ENCODE measurements around the gene CIDEB.

The CIDEB gene

GRCh38 chr14:24321212-24321975 is 13.6 kb upstream of the CIDEB start:
- TF ChIP-seq SIN3A (IDR thresholded peaks at IDR 0.05; ENCODE audit: borderline replicate concordance, insufficient read depth, low read length) (no peak), REST (IDR thresholded peaks at IDR 0.05; ENCODE audit: insufficient read depth in 1 of 2, low read depth in 2 of 2, low read length in 2 of 2) (no peak), POLR2AphosphoS5 (IDR thresholded peaks at IDR 0.05; ENCODE audit: low read depth, low read length) (no peak), FOXP2 (optimal IDR thresholded peaks at IDR 0.05; ENCODE audit: borderline replicate concordance, extremely low read depth, extremely low read length, insufficient read depth) (no peak), TAF1 (IDR thresholded peaks at IDR 0.05; ENCODE audit: borderline replicate concordance, insufficient read depth, low read length) (no peak)

DNA sequence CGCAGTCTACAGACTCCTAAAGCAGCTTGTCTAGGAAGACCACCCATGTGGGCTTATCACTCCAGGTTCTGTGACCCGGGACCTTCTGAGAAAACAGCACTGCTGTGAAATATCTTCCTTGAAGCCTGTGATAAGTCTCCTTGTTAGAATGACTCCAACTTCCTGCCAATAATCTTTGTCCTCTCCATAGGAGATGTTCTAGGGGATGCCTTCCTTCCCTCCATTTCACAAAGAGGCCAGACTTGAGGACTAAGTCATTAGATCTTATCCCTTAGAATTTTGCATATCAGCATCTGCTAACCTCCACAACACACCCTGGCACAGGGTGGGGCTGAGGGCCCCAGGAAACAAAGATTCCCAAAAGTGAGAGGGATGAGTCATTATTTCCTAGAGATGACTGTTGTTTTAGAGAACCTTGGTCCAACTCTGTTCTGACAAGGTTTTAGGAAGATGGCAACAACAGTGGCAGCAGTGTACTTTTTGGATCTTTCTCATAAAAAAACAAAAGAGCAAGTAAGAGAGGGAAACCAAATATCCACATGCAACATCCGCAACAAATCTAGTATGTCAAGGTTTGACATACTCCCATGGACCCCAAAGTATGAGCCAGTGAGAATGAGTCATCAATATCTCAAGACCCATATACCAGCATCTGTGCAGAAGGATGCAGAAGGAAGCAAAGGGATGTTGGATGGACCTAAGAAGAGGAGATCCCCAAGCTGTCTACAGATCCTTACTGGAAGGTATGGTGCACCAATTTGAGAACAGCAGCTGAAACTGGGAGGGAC is 9.6 kb upstream of the CIDEB start:
- TF ChIP-seq REST (IDR thresholded peaks at IDR 0.05; ENCODE audit: insufficient read depth in 1 of 2, low read depth in 2 of 2, low read length in 2 of 2): no peak
- no peak for TF ChIP-seq SIN3A (IDR thresholded peaks at IDR 0.05; ENCODE audit: borderline replicate concordance, insufficient read depth, low read length)
- no peak for TF ChIP-seq TAF1 (IDR thresholded peaks at IDR 0.05; ENCODE audit: borderline replicate concordance, insufficient read depth, low read length)

DNA sequence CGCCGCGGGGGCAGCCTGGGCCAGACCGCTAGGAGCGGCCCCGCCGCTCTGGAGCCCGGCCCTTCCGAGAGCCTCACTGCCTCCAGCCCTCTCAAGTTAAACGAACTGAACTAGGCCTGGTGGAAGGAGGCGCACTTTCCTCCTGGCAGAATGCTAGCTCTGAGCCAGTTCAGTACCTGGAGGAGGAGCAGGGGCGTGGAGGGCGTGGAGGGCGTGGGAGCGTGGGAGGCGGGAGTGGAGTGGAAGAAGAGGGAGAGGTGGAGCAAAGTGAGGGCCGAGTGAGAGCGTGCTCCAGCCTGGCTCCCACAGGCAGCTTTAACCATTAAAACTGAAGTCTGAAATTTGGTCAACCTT is 8.8 kb upstream of the CIDEB start:
- TF ChIP-seq REST (IDR thresholded peaks at IDR 0.05; ENCODE audit: insufficient read depth in 1 of 2, low read depth in 2 of 2, low read length in 2 of 2) (no peak), FOXP2 (optimal IDR thresholded peaks at IDR 0.05; ENCODE audit: borderline replicate concordance, extremely low read depth, extremely low read length, insufficient read depth) (no peak), TAF1 (IDR thresholded peaks at IDR 0.05; ENCODE audit: borderline replicate concordance, insufficient read depth, low read length) (no peak), POLR2AphosphoS5 (IDR thresholded peaks at IDR 0.05; ENCODE audit: low read depth, low read length) (no peak), SIN3A (IDR thresholded peaks at IDR 0.05; ENCODE audit: borderline replicate concordance, insufficient read depth, low read length) (no peak)

- TF ChIP-seq FOXP2 (optimal IDR thresholded peaks at IDR 0.05; ENCODE audit: borderline replicate concordance, extremely low read depth, extremely low read length, insufficient read depth) (no peak), POLR2AphosphoS5 (IDR thresholded peaks at IDR 0.05; ENCODE audit: low read depth, low read length) (no peak), REST (IDR thresholded peaks at IDR 0.05; ENCODE audit: insufficient read depth in 1 of 2, low read depth in 2 of 2, low read length in 2 of 2) (no peak), TAF1 (IDR thresholded peaks at IDR 0.05; ENCODE audit: borderline replicate concordance, insufficient read depth, low read length) (no peak), SIN3A (IDR thresholded peaks at IDR 0.05; ENCODE audit: borderline replicate concordance, insufficient read depth, low read length) (no peak)
Observed at GRCh38 chr14:24315807-24316596, 8.2 kb upstream of the CIDEB start.

Measured in PFSK-1 (cell line).